ENCODE data around the gene WNT2B. TPM values are rescaled to one million over a fixed set of nuclear protein-coding genes. Genes with fewer than 3 reads are reported as not detected.

The WNT2B gene
- total RNA-seq, 4 donors from 2014 or later, result 2.8 to 4.8 (median 3.6) TPM

DNA sequence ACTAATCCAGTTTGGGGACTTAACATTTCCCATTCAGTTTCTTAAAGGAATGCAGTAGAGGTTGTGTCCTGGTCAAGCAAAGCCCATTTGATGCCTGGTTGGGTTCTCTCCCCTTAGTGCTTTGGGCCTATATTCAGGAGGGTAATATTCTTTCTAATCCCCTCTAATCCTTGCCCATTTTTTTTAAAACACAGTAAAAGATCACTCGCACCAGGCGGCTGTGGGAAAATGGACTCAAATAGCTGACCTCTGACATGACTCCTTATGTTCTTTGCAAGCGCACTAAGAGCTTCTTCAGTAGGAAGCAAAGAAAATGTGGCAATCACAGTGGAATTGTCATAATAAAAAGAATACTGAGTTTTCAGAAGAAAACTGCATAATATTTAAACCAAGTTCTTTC, 49.9 kb downstream of the WNT2B start:
- no peaks in the 10 kb centered on the region for H3K27me3 ChIP-seq
- TF ChIP-seq POLR2A (IDR thresholded peaks at IDR 0.05) (no peak), POLR2AphosphoS5 (IDR thresholded peaks at IDR 0.05) (no peak), EP300 (IDR thresholded peaks at IDR 0.05) (no peak)
- TF ChIP-seq, protein P1, sequence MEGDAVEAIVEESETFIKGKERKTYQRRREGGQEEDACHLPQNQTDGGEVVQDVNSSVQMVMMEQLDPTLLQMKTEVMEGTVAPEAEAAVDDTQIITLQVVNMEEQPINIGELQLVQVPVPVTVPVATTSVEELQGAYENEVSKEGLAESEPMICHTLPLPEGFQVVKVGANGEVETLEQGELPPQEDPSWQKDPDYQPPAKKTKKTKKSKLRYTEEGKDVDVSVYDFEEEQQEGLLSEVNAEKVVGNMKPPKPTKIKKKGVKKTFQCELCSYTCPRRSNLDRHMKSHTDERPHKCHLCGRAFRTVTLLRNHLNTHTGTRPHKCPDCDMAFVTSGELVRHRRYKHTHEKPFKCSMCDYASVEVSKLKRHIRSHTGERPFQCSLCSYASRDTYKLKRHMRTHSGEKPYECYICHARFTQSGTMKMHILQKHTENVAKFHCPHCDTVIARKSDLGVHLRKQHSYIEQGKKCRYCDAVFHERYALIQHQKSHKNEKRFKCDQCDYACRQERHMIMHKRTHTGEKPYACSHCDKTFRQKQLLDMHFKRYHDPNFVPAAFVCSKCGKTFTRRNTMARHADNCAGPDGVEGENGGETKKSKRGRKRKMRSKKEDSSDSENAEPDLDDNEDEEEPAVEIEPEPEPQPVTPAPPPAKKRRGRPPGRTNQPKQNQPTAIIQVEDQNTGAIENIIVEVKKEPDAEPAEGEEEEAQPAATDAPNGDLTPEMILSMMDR (IDR thresholded peaks at IDR 0.05), result no peak
- H3K36me3 ChIP-seq, result peaks cover 0 to 62% of the 10 kb centered on the region in 2 donors
- no peak for ATAC-seq
- H3K4me3 ChIP-seq, result no peak overlapping the region
- no peaks in the 10 kb centered on the region for H3K4me1 ChIP-seq
- no peaks in the 10 kb centered on the region for H3K9me3 ChIP-seq
- H3K27ac ChIP-seq, result no peak overlapping the region
- WGBS, 2 donors (ENCODE audit: low coverage in 1 of 2), result 94 to 100% methylated on average over 1 to 3 of the region's 3 CpGs

DNA sequence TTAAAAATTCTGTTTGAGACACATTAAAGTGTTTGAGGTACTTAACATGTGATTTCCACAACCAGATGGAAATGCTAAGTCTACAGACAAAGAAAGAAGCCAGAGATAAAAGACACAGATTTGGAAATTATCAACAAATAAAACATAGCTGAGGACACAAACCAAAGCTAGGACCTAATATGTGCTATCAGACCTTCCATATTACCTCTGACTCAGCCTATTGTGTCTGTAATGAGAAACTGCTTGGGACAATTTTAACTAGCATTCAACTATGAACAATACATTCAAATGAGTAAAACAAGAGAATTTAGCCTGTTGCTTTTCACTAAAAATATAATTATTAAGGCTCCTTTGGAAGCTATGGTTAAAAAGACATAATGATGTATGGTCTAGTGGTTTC, 54.6 kb downstream of the WNT2B start:
- H3K4me1 ChIP-seq, result no peaks in the 10 kb centered on the region
- TF ChIP-seq, protein P1 (IDR thresholded peaks at IDR 0.05), result no peak
- TF ChIP-seq POLR2A (IDR thresholded peaks at IDR 0.05), result no peak
- TF ChIP-seq EP300 (IDR thresholded peaks at IDR 0.05), result no peak
- TF ChIP-seq POLR2AphosphoS5 (IDR thresholded peaks at IDR 0.05), result no peak
- no peak overlapping the region for H3K27ac ChIP-seq
- ATAC-seq, result no peak
- H3K27me3 ChIP-seq, result no peaks in the 10 kb centered on the region
- H3K4me3 ChIP-seq, result no peak overlapping the region
- peaks cover 0 to 54% of the 10 kb centered on the region in 2 donors for H3K36me3 ChIP-seq
- H3K9me3 ChIP-seq, result no peaks in the 10 kb centered on the region

DNA sequence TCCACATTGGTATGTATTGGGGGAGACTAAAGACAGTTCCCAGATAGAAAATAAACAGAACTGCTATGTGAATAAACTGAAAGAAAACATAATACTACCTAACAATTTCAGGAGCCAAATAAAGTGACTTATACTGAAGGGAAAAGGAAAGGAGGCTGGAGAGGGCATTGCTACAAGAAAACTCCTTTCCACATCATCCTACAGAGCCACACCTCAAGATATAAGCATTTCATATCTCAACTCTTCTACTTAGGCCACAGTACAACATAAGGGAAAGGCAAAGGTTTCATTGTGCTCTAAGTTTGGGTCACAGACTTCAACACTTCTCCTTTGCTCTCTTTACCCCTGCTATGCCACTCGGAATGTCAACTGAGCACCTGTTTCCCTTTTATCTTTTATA, 55.3 kb downstream of the WNT2B start:
- no peak for ATAC-seq
- Histone ChIP-seq H3K9me3 (no peaks in the 10 kb centered on the region), H3K27ac (no peak overlapping the region), H3K36me3 (peaks cover 0 to 49% of the 10 kb centered on the region in 2 donors), H3K27me3 (no peaks in the 10 kb centered on the region), H3K4me1 (no peaks in the 10 kb centered on the region), H3K4me3 (no peak overlapping the region)
- TF ChIP-seq POLR2A (IDR thresholded peaks at IDR 0.05), result no peak
- no peak for TF ChIP-seq EP300 (IDR thresholded peaks at IDR 0.05)
- TF ChIP-seq POLR2AphosphoS5 (IDR thresholded peaks at IDR 0.05), result no peak
- TF ChIP-seq, protein P1 (IDR thresholded peaks at IDR 0.05), result no peak
- WGBS, 2 donors (ENCODE audit: low coverage in 1 of 2), result 100% methylated on average over 1 of the region's 1 CpG

DNA sequence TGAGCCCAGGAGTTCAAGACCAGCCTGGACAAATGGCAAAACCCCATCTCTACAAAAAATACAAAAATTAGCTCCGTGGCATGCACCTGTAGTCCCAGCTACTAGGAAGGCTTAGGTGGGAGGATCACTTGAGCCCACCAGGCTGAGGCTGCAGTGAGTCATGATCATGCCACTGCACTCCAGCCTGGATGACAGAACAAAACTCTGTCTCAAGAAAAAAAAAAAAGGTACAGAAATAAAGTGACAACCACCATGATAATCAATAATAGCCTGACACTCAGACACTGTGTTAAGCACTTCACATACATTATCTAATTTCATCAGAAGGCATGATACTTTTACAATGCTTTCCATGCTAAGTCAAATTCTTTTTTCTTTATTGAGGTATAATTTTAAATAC, 57.0 kb downstream of the WNT2B start:
- H3K9me3 ChIP-seq, result no peaks in the 10 kb centered on the region
- TF ChIP-seq POLR2AphosphoS5 (IDR thresholded peaks at IDR 0.05) (no peak), EP300 (IDR thresholded peaks at IDR 0.05) (no peak)
- TF ChIP-seq, protein P1 (IDR thresholded peaks at IDR 0.05), result no peak
- no peaks in the 10 kb centered on the region for H3K4me1 ChIP-seq
- H3K27ac ChIP-seq, result no peak overlapping the region
- ATAC-seq, result no peak
- no peaks in the 10 kb centered on the region for H3K27me3 ChIP-seq
- H3K36me3 ChIP-seq, result peaks cover 0 to 42% of the 10 kb centered on the region in 2 donors
- WGBS, 2 donors (ENCODE audit: low coverage in 1 of 2), result 50 to 83% methylated on average over 1 of the region's 1 CpG
- no peak overlapping the region for H3K4me3 ChIP-seq

DNA sequence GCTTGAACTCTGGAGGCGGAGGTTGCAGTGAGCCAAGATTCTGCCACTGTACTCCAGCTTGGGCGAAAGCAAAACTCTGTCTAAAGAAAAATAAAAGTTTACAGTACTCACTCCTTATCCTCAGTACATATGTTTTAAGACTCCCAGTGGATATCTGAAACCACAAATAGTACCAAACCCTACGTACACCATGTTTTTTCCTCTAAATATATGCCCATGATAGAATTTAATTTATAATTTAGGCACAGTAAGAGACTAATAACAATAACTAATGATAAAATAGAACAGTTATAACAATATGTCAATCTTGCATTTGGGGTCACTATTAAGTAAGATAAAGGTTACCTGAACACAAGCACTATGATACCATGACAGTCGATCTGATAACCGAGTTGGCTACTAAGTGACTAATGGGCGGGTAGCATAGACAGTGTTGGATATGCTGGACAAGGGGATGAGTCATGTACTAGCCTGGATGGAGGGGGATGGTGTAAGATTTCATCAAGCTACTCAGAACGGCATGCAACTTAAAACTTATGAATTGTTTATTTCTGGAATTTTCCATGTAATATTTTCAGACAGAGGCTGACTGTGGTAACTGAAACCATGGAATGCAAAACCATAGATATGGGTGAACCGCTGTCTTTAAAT, 66.5 kb downstream of the WNT2B start:
- peak; percentile 62 for ATAC-seq
- H3K4me1 ChIP-seq, result no peaks in the 10 kb centered on the region

More for the DNA sequence above, 66.5 kb downstream of the WNT2B start:
- Histone ChIP-seq H3K27ac (no peak overlapping the region), H3K4me3 (no peak overlapping the region), H3K27me3 (no peaks in the 10 kb centered on the region), H3K9me3 (no peaks in the 10 kb centered on the region), H3K36me3 (peaks cover 3 to 94% of the 10 kb centered on the region in 2 donors)
- no peak for TF ChIP-seq POLR2A (IDR thresholded peaks at IDR 0.05)
- no peak for TF ChIP-seq POLR2AphosphoS5 (IDR thresholded peaks at IDR 0.05)
- TF ChIP-seq, protein P1 (IDR thresholded peaks at IDR 0.05), result no peak
- WGBS, 2 donors (ENCODE audit: low coverage in 1 of 2), result 78 to 92% methylated on average over 7 of the region's 8 CpGs

All from gastroesophageal sphincter (tissue), 4 donors.